HepG2 (cell line): ENCODE data around the gene VPS18. TPM values are rescaled to one million over a fixed set of nuclear protein-coding genes. Genes with fewer than 3 reads are reported as not detected.
A peak's percentile ranks its signal among the peaks of the same experiment; 100 is the strongest.

Source experiments
- CAMTA2 ChIP-seq: sonication (generic); formaldehyde crosslinking; IDR thresholded peaks from 2 replicates; pipeline ENCODE4 v1.4.0; 2020; ENCODE audit warnings: mild to moderate bottlenecking, missing genetic modification reagents, borderline replicate concordance
- GABPB1 ChIP-seq: IDR thresholded peaks from 2 replicates; pipeline ENCODE4 v1.6.1; 2016; ENCODE audit warnings: mild to moderate bottlenecking, missing genetic modification reagents, moderate library complexity, missing compliant biosample characterization
- KDM6A ChIP-seq: IDR thresholded peaks from 2 replicates; pipeline ENCODE4 v1.6.1; 2016; ENCODE audit warnings: low read depth
- NCOA1 ChIP-seq: sonication (generic); formaldehyde crosslinking; IDR thresholded peaks from 2 replicates; pipeline ENCODE4 v1.9.0; 2021; ENCODE audit warnings: missing genetic modification reagents
- NR1H2 ChIP-seq: sonication (generic); formaldehyde crosslinking; IDR thresholded peaks from 2 replicates; pipeline ENCODE4 v1.8.1; 2022; ENCODE audit warnings: low read depth, missing genetic modification reagents, borderline replicate concordance
- SETDB1 ChIP-seq: sonication (generic); formaldehyde crosslinking; IDR thresholded peaks from 2 replicates; pipeline ENCODE4 v1.5.1; 2020; ENCODE audit warnings: missing genetic modification reagents, mild to moderate bottlenecking, borderline replicate concordance
- ZFAT ChIP-seq: sonication (generic); formaldehyde crosslinking; conservative IDR thresholded peaks from 2 replicates; pipeline ENCODE4 v1.8.1; 2023; ENCODE audit warnings: missing genetic modification reagents, inconsistent platforms
- ZNF251 ChIP-seq: sonication (generic); formaldehyde crosslinking; IDR thresholded peaks from 2 replicates; pipeline ENCODE4 v1.9.0; 2021; ENCODE audit warnings: mild to moderate bottlenecking, missing genetic modification reagents
- ZNF564 ChIP-seq: sonication (generic); formaldehyde crosslinking; IDR thresholded peaks from 2 replicates; pipeline ENCODE4 v1.8.1; 2023; ENCODE audit warnings: mild to moderate bottlenecking, missing genetic modification reagents
- ZNF614 ChIP-seq: IDR thresholded peaks from 2 replicates; pipeline ENCODE4 v1.6.1; 2018; ENCODE audit warnings: missing biosample characterization, missing genetic modification reagents, inconsistent platforms, borderline replicate concordance
- ZNF7 ChIP-seq: IDR thresholded peaks from 2 replicates; pipeline ENCODE4 v1.6.1; 2016; ENCODE audit warnings: missing biosample characterization, missing genetic modification reagents
- polyA plus RNA-seq, 8 experiments: library from polyadenylated mRNA; depleted of rRNA in 3 of 8; stranded (reverse) in 7 of 8; unstranded in 1 of 8; fragments of >200 nt; fragmentation: Illumina TruSeq in 4 of 8; extraction: Trizol in 4 of 8; gene quantifications; 2 replicates each; pipeline versions ENCODE4 v1.2.1 to v1.2.3, GENCODE V29; 2011 to 2016; ENCODE audit warnings: low read depth in 4 of 8, missing spikeins in 1 of 8, mixed read lengths in 1 of 8; ENCODE audit not compliant: insufficient read depth in 1 of 8
- total RNA-seq, 5 experiments: library from RNA; depleted of rRNA; stranded (reverse); fragments of >200 nt; fragmentation: Illumina TruSeq; extraction: Trizol; gene quantifications; 2 replicates each; pipeline ENCODE4 v1.2.3, GENCODE V29; 2016; ENCODE audit warnings: low read depth in 1 of 5
- TF ChIP-seq, protein P1 (sequence below): sonication (generic); formaldehyde crosslinking; IDR thresholded peaks from 2 replicates; pipeline ENCODE4 v1.5.1; 2020; ENCODE audit warnings: missing genetic modification reagents, mild to moderate bottlenecking, borderline replicate concordance
- TF ChIP-seq, protein P2 (sequence below): sonication (generic); formaldehyde crosslinking; IDR thresholded peaks from 2 replicates; pipeline ENCODE4 v1.4.0; 2020; ENCODE audit warnings: missing genetic modification reagents
- TF ChIP-seq, protein P3 (sequence below): sonication (generic); formaldehyde crosslinking; IDR thresholded peaks from 2 replicates; pipeline ENCODE4; 2020; ENCODE audit warnings: missing genetic modification reagents, mild to moderate bottlenecking, borderline replicate concordance
- TF ChIP-seq, protein P4 (sequence below): sonication (generic); formaldehyde crosslinking; IDR thresholded peaks from 2 replicates; pipeline ENCODE4 v1.5.0; 2020; ENCODE audit warnings: missing genetic modification reagents, mild to moderate bottlenecking, borderline replicate concordance
- TF ChIP-seq, protein P5 (sequence below): IDR thresholded peaks from 2 replicates; pipeline ENCODE4 v1.6.1; 2012; ENCODE audit warnings: low read length, improper control_type of control experiment

VPS18 gene
- total and polyA plus RNA-seq, 2 of the 13 experiments (the other 11 are each of a cell fraction or from before 2014, with no cell fraction given) = 5.8 to 17.0 TPM

DNA sequence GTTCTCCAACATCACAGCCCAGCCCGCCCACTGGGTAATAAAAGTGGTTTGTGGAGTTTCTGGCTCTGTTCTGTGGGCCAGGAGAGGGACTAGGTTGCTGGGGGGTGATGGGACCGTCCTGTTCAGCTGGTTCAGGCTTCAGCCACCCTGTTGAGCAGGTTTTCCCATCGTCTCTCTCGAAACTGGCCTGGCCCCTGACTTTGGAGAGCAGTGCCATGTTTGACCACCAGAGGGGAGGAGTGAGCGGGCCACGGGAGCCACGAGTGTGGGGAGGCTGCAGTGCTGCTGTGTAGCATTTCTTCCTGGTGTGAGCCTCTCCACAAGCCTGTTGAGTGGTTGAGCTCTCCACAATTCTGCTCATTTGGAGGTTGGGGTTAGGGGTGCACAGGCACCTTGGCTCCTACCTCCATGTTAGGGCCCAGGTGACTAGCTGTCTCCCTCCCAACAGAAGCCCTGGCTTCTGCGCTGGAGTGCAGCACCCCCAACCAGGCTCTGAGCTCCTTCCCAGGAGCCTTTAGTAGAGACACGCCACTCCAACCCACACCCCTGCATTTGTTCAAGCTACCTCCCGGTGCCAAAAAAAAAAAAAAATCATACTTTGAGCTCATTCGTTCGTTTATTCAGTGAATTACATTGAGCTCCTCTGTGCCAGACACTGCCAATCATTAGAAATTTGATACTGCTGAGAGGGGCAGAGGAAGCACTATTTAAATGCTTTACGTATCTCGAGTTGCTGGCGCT, 36.5 kb upstream of the VPS18 start (continued):
- TF ChIP-seq, protein P1, sequence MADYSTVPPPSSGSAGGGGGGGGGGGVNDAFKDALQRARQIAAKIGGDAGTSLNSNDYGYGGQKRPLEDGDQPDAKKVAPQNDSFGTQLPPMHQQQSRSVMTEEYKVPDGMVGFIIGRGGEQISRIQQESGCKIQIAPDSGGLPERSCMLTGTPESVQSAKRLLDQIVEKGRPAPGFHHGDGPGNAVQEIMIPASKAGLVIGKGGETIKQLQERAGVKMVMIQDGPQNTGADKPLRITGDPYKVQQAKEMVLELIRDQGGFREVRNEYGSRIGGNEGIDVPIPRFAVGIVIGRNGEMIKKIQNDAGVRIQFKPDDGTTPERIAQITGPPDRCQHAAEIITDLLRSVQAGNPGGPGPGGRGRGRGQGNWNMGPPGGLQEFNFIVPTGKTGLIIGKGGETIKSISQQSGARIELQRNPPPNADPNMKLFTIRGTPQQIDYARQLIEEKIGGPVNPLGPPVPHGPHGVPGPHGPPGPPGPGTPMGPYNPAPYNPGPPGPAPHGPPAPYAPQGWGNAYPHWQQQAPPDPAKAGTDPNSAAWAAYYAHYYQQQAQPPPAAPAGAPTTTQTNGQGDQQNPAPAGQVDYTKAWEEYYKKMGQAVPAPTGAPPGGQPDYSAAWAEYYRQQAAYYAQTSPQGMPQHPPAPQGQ (CRISPR knock-in tag) = no peak
- TF ChIP-seq NR1H2 (no peak), ZFAT (CRISPR knock-in tag) (no peak), SETDB1 (no peak), ZNF564 (CRISPR knock-in tag) (no peak), KDM6A (no peak), NCOA1 (CRISPR knock-in tag) (no peak), ZNF251 (no peak), CAMTA2 (CRISPR knock-in tag) (no peak), GABPB1 (no peak), ZNF7 (no peak), ZNF614 (CRISPR knock-in tag) (peak; percentile 48; the same call in 1 of the 2 replicates)
- TF ChIP-seq, protein P2, sequence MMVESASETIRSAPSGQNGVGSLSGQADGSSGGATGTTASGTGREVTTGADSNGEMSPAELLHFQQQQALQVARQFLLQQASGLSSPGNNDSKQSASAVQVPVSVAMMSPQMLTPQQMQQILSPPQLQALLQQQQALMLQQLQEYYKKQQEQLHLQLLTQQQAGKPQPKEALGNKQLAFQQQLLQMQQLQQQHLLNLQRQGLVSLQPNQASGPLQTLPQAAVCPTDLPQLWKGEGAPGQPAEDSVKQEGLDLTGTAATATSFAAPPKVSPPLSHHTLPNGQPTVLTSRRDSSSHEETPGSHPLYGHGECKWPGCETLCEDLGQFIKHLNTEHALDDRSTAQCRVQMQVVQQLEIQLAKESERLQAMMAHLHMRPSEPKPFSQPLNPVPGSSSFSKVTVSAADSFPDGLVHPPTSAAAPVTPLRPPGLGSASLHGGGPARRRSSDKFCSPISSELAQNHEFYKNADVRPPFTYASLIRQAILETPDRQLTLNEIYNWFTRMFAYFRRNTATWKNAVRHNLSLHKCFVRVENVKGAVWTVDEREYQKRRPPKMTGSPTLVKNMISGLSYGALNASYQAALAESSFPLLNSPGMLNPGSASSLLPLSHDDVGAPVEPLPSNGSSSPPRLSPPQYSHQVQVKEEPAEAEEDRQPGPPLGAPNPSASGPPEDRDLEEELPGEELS (CRISPR knock-in tag) = no peak
- TF ChIP-seq, protein P3, sequence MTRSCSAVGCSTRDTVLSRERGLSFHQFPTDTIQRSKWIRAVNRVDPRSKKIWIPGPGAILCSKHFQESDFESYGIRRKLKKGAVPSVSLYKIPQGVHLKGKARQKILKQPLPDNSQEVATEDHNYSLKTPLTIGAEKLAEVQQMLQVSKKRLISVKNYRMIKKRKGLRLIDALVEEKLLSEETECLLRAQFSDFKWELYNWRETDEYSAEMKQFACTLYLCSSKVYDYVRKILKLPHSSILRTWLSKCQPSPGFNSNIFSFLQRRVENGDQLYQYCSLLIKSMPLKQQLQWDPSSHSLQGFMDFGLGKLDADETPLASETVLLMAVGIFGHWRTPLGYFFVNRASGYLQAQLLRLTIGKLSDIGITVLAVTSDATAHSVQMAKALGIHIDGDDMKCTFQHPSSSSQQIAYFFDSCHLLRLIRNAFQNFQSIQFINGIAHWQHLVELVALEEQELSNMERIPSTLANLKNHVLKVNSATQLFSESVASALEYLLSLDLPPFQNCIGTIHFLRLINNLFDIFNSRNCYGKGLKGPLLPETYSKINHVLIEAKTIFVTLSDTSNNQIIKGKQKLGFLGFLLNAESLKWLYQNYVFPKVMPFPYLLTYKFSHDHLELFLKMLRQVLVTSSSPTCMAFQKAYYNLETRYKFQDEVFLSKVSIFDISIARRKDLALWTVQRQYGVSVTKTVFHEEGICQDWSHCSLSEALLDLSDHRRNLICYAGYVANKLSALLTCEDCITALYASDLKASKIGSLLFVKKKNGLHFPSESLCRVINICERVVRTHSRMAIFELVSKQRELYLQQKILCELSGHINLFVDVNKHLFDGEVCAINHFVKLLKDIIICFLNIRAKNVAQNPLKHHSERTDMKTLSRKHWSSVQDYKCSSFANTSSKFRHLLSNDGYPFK (CRISPR knock-in tag) = 0 out of 2 replicates have a peak, but pooled peaks have one; percentile 29
- TF ChIP-seq, protein P4, sequence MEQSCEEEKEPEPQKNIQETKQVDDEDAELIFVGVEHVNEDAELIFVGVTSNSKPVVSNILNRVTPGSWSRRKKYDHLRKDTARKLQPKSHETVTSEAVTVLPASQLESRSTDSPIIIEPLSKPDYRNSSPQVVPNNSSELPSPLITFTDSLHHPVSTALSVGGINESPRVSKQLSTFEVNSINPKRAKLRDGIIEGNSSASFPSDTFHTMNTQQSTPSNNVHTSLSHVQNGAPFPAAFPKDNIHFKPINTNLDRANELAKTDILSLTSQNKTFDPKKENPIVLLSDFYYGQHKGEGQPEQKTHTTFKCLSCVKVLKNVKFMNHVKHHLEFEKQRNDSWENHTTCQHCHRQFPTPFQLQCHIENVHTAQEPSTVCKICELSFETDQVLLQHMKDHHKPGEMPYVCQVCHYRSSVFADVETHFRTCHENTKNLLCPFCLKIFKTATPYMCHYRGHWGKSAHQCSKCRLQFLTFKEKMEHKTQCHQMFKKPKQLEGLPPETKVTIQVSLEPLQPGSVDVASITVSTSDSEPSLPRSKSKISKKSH (CRISPR knock-in tag) = no peak
- TF ChIP-seq, protein P5, sequence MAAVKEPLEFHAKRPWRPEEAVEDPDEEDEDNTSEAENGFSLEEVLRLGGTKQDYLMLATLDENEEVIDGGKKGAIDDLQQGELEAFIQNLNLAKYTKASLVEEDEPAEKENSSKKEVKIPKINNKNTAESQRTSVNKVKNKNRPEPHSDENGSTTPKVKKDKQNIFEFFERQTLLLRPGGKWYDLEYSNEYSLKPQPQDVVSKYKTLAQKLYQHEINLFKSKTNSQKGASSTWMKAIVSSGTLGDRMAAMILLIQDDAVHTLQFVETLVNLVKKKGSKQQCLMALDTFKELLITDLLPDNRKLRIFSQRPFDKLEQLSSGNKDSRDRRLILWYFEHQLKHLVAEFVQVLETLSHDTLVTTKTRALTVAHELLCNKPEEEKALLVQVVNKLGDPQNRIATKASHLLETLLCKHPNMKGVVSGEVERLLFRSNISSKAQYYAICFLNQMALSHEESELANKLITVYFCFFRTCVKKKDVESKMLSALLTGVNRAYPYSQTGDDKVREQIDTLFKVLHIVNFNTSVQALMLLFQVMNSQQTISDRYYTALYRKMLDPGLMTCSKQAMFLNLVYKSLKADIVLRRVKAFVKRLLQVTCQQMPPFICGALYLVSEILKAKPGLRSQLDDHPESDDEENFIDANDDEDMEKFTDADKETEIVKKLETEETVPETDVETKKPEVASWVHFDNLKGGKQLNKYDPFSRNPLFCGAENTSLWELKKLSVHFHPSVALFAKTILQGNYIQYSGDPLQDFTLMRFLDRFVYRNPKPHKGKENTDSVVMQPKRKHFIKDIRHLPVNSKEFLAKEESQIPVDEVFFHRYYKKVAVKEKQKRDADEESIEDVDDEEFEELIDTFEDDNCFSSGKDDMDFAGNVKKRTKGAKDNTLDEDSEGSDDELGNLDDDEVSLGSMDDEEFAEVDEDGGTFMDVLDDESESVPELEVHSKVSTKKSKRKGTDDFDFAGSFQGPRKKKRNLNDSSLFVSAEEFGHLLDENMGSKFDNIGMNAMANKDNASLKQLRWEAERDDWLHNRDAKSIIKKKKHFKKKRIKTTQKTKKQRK = no peak
